Upper lobe of right lung (tissue), 1 donor: Measurements from ENCODE around the gene TBC1D22B. TPM values are rescaled to one million over a fixed set of nuclear protein-coding genes. Genes with fewer than 3 reads are reported as not detected.
A peak's percentile ranks its signal among the peaks of the same experiment; 100 is the strongest.

Experiments used
- ATAC-seq: fragments of 200-7000 bp; cut with Tn5 transposase; one replicate; pipeline ENCODE4 v1.9.1; 2020; ENCODE audit warnings: mild to moderate bottlenecking, moderate library complexity
- DNase-seq: peaks from one replicate; pipeline ENCODE4 v3.0.0-alpha.2; 2020
- H3K27ac ChIP-seq: fragments of 200-600 bp; one replicate; pipeline ENCODE4 v1.8.0; 2022
- H3K27me3 ChIP-seq: fragments of 200-600 bp; one replicate; pipeline ENCODE4 v1.8.0; 2022; ENCODE audit warnings: mild to moderate bottlenecking
- H3K36me3 ChIP-seq: fragments of 200-600 bp; one replicate; pipeline ENCODE4 v1.8.0; 2022
- H3K4me1 ChIP-seq: fragments of 200-600 bp; one replicate; pipeline ENCODE4 v1.8.0; 2022
- H3K4me3 ChIP-seq: fragments of 200-600 bp; one replicate; pipeline ENCODE4 v1.8.0; 2022; ENCODE audit warnings: mild to moderate bottlenecking
- H3K9me3 ChIP-seq: fragments of 200-600 bp; one replicate; pipeline ENCODE4 v1.8.0; 2022
- CTCF ChIP-seq: fragments of 200-600 bp; IDR thresholded peaks from one replicate; pipeline ENCODE4 v1.8.0; 2022; ENCODE audit warnings: antibody characterized with exemption
- intact Hi-C: fragments of 100-400 bp; cut with DNase I; formaldehyde crosslinking; loops from one replicate; pipeline ENCODE4 v1.11.0; 2022
- total RNA-seq: library from RNA; stranded (reverse); fragmentation: NEBNext Ultra II Directional; extraction: Animal tissue kit (Norgen Biotek cat#: 25700); gene quantifications from one replicate; pipeline ENCODE4 v1.2.1, GENCODE V29; 2021
- donor health status: DM: no; HTN: yes; CAD: no; lungs with severe emphysema.

Gene TBC1D22B
- total RNA-seq, 1 donor from 2014 or later = 12.4 TPM

GRCh38 chr6:37212268-37212667 is 45.3 kb upstream of the TBC1D22B start:
- intact Hi-C loops = no loop called here
- Histone ChIP-seq H3K4me3 (no peak overlapping the region), H3K9me3 (no peaks in the 10 kb centered on the region), H3K27ac (no peak overlapping the region), H3K27me3 (no peaks in the 10 kb centered on the region), H3K36me3 (no peaks in the 10 kb centered on the region), H3K4me1 (peaks cover 9% of the 10 kb centered on the region)
- no peak for TF ChIP-seq CTCF
- DNase-seq = no peak
- ATAC-seq = no peak

DNA sequence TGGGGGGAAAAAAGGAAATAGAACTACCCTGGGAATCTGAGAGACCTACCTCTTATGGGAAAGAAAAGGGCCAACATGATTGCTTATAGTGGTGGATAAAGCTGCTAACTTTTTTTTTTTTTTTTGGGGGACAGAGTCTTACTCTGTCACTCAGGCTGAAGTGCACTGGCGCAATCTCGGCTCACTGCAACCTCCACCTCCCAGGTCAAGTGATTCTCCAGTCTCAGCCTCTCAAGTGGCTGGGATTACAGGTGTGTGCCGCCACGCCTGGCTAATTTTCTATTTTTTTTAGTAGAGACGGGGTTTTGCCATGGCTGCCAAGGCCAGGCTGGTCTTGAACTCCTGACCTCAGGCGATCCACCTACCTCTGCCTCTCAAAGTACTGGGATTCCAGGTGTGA is 39.5 kb upstream of the TBC1D22B start:
- ATAC-seq (no peak), DNase-seq (no peak)
- H3K4me3 ChIP-seq = no peak overlapping the region
- H3K27ac ChIP-seq = no peak overlapping the region
- no peaks in the 10 kb centered on the region for H3K36me3 ChIP-seq
- H3K27me3 ChIP-seq = no peaks in the 10 kb centered on the region
- peaks cover 3% of the 10 kb centered on the region for H3K4me1 ChIP-seq
- intact Hi-C loops = no loop called here
- TF ChIP-seq CTCF = no peak
- H3K9me3 ChIP-seq = no peaks in the 10 kb centered on the region

DNA sequence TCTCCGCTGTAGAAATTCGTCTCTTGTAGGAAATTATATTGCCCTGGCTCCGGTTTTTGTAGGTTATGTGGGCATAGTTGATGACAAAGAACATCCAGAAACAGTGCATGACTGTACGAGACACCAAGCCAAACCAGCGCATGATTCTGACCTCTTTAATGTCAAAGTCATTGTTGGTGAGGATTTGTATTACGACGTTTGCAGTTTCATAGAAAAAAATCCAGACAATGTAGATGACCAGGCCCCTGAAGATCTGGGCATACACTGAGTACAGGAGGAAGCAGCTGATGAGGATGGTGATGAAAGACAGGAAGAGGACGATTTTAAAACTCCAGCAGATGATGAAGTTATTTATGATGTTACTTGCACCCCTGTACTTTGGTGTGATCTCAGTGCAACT is 39.1 kb upstream of the TBC1D22B start:
- TF ChIP-seq CTCF = no peak
- Histone ChIP-seq H3K27ac (no peak overlapping the region), H3K4me1 (peaks cover 3% of the 10 kb centered on the region), H3K36me3 (no peaks in the 10 kb centered on the region), H3K9me3 (no peaks in the 10 kb centered on the region), H3K4me3 (no peak overlapping the region), H3K27me3 (no peaks in the 10 kb centered on the region)
- DNase-seq (no peak), ATAC-seq (no peak)
- intact Hi-C loops = no loop called here

DNA sequence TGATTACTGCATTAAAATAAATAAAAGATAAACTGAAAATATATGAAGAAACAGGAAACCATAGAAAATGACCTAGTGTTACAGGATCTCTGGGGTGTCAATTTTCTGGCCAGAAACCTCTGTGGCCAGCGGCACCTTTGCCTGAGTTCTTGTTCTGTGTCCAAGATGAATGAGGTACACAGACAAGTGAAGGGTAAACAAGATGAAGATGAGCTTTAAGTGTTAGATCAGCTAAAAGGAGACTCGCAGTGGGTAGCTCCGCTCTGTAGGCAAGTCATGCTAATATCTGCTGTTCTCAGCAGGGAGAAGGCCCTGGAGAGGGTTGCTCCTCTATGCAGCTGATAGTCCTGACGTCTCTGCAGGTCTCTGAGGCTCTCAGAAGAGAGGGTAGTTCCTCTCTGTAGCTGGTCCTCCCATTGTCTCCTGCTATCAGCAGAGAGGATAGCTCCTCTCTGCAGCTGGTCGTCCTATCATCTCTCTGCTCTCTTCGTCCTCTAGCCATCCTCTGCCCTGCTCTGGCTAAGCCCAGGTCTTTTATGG is 35.9 kb upstream of the TBC1D22B start:
- no peak for TF ChIP-seq CTCF
- DNase-seq = no peak
- no peak overlapping the region for H3K27ac ChIP-seq
- ATAC-seq = no peak
- H3K36me3 ChIP-seq = no peaks in the 10 kb centered on the region
- intact Hi-C loops = no loop called here
- H3K4me3 ChIP-seq = peak overlapping the region; percentile 78
- peaks cover 3% of the 10 kb centered on the region for H3K4me1 ChIP-seq
- H3K27me3 ChIP-seq = no peaks in the 10 kb centered on the region
- H3K9me3 ChIP-seq = no peaks in the 10 kb centered on the region

GRCh38 chr6:37222125-37222967 is 35.2 kb upstream of the TBC1D22B start:
- TF ChIP-seq CTCF = no peak
- ATAC-seq (peak; percentile 97), DNase-seq (peak; percentile 92)
- H3K27me3 ChIP-seq = no peaks in the 10 kb centered on the region
- intact Hi-C loops = no loop called here
- H3K36me3 ChIP-seq = no peaks in the 10 kb centered on the region
- H3K4me1 ChIP-seq = peaks cover 3% of the 10 kb centered on the region
- no peaks in the 10 kb centered on the region for H3K9me3 ChIP-seq
- H3K27ac ChIP-seq = no peak overlapping the region
- peak overlapping the region; percentile 78 for H3K4me3 ChIP-seq
